Esophagus squamous epithelium (tissue), 5 donors: ENCODE results near the gene CDKN2AIP. TPM values are rescaled to one million over a fixed set of nuclear protein-coding genes. Genes with fewer than 3 reads are reported as not detected.

ENCODE experiments used
- DNase-seq: peaks from one replicate; lab custom pipeline; 2025; lab: John Stamatoyannopoulos, UW
- H3K27ac ChIP-seq, 4 donors: fragments of 200-600 bp; sonication (generic); one replicate each; pipeline ENCODE4 v1.5.1; 2016 to 2019; ENCODE audit warnings: mild to moderate bottlenecking in 1 of 4
- H3K27me3 ChIP-seq, 4 donors: fragments of 200-600 bp; sonication (generic); 1 replicate in 3 of 4; 2 replicates in 1 of 4; pipeline versions ENCODE4 v1.5.1 to v1.6.0; 2017 to 2021; ENCODE audit warnings: antibody characterized with exemption in 1 of 4
- H3K36me3 ChIP-seq, 3 donors: fragments of 200-600 bp; sonication (generic); one replicate each; pipeline ENCODE4 v1.5.1; 2016 to 2019
- H3K4me1 ChIP-seq, 3 donors: fragments of 200-600 bp; sonication (generic); one replicate each; pipeline ENCODE4 v1.5.1; 2017 to 2019
- H3K4me3 ChIP-seq, 4 donors: fragments of 200-600 bp; sonication (generic); 1 replicate in 3 of 4; 2 replicates in 1 of 4; pipeline ENCODE4 v1.5.1; 2016 to 2019; ENCODE audit warnings: mild to moderate bottlenecking in 2 of 4, moderate library complexity in 1 of 4
- H3K9me3 ChIP-seq, 3 donors: fragments of 200-600 bp; sonication (generic); one replicate each; pipeline ENCODE4 v1.5.1; 2016 to 2019
- POLR2A ChIP-seq, 4 donors: fragments of 450-650 bp; IDR thresholded peaks; one replicate each; pipeline ENCODE4 v1.6.1; 2017; ENCODE audit warnings: antibody characterized with exemption in 4 of 4, mild to moderate bottlenecking in 4 of 4, moderate library complexity in 3 of 4
- WGBS, 2 donors: methylation state at CpG; one replicate each; pipeline ENCODE4 v1.1.5; 2018; 5-methylcytosine and 5-hydroxymethylcytosine counted together
- intact Hi-C: fragments of 100-400 bp; cut with DNase I; formaldehyde crosslinking; loops from one replicate; pipeline ENCODE4 v1.15.0; 2022
- total RNA-seq, 4 donors: library from RNA; depleted of rRNA; stranded (reverse); fragments of >200 nt; gene quantifications; one replicate each; pipeline ENCODE4 v1.1.0, GENCODE V29; 2016
- TF ChIP-seq, protein P1 (sequence below), 6 experiments: fragments of 450-650 bp in 4 of 6; fragments of 200-600 bp in 2 of 6; sonication (generic) in 2 of 6; IDR thresholded peaks; one replicate each; pipeline ENCODE4 v1.5.1; 2016 to 2019; ENCODE audit warnings: antibody characterized with exemption in 6 of 6, mild to moderate bottlenecking in 4 of 6, moderate library complexity in 4 of 6
- donor health status: DM: yes; HTN: yes; CAD: no.

The CDKN2AIP gene
- total RNA-seq, 4 donors from 2014 or later: 20.3 to 33.5 (median 27.2) TPM

DNA sequence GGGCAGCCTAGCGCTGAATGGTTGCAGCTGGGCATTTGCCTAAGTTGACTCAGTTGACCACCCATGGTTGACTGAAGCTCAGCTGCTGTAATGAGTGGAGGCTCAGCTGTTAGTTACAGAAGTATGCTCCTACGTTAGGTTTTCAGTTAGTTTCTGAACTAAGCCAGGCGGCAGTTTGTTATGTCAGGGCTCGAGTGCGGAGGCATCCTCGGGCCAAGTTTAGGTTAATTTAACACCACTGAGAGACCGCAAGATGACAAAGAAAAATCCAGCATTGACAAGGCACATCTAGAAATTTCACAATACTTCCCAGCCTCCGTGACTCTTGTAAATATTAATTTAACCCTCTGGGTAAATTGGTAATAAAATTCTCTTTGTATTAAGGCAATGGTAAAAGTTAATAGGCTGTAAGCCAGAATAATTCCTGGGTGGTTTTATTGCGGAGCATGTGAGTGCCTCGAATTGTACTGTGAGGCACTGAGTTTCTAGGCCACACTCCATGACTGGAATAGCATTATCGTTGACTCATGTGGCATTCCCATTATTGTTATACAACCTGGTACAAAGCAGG lies 33.1 kb upstream of the CDKN2AIP start:
- whole genome bisulfite sequencing, 2 donors: 38 to 45% methylated on average over 11 of the region's 11 CpGs
- no peak for DNase-seq
- Histone ChIP-seq H3K27me3 (no peaks in the 10 kb centered on the region), H3K27ac (no peak overlapping the region), H3K36me3 (no peaks in the 10 kb centered on the region), H3K9me3 (no peaks in the 10 kb centered on the region), H3K4me1 (peaks cover 0 to 27% (median 10%) of the 10 kb centered on the region in 3 donors), H3K4me3 (no peak overlapping the region)
- intact Hi-C loops: no loop called here
- TF ChIP-seq, protein P1, sequence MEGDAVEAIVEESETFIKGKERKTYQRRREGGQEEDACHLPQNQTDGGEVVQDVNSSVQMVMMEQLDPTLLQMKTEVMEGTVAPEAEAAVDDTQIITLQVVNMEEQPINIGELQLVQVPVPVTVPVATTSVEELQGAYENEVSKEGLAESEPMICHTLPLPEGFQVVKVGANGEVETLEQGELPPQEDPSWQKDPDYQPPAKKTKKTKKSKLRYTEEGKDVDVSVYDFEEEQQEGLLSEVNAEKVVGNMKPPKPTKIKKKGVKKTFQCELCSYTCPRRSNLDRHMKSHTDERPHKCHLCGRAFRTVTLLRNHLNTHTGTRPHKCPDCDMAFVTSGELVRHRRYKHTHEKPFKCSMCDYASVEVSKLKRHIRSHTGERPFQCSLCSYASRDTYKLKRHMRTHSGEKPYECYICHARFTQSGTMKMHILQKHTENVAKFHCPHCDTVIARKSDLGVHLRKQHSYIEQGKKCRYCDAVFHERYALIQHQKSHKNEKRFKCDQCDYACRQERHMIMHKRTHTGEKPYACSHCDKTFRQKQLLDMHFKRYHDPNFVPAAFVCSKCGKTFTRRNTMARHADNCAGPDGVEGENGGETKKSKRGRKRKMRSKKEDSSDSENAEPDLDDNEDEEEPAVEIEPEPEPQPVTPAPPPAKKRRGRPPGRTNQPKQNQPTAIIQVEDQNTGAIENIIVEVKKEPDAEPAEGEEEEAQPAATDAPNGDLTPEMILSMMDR (IDR thresholded peaks at IDR 0.05): no peak
- TF ChIP-seq POLR2A (IDR thresholded peaks at IDR 0.05): no peak

DNA sequence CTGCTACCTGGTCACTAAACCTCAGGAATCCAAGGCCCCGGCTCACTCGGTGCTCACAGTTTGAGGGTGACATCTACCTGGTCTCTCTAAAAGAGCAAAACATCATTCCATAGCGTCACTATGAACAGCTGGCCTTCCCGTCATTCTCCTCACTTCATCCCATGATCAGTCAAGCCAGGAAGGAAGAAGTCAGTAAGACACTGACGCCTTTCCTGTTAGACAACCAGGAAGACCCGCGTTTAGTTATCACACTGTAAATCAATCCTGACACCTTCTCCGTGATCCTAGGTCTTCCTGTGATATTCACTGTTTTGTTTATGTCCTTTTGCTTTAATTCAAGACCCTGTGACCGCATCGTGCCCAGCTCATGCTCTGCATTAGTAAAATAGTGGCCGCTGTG lies 31.6 kb upstream of the CDKN2AIP start:
- 85% methylated on average over 11 of the region's 11 CpGs for WGBS, 2 donors
- no peak for TF ChIP-seq POLR2A (IDR thresholded peaks at IDR 0.05)
- TF ChIP-seq, protein P1 (IDR thresholded peaks at IDR 0.05): no peak
- H3K27me3 ChIP-seq: no peaks in the 10 kb centered on the region
- intact Hi-C loops: no loop called here
- peaks cover 0 to 16% (median 4%) of the 10 kb centered on the region in 3 donors for H3K4me1 ChIP-seq
- H3K9me3 ChIP-seq: no peaks in the 10 kb centered on the region
- no peaks in the 10 kb centered on the region for H3K36me3 ChIP-seq
- no peak overlapping the region for H3K27ac ChIP-seq
- H3K4me3 ChIP-seq: no peak overlapping the region
- no peak for DNase-seq

DNA sequence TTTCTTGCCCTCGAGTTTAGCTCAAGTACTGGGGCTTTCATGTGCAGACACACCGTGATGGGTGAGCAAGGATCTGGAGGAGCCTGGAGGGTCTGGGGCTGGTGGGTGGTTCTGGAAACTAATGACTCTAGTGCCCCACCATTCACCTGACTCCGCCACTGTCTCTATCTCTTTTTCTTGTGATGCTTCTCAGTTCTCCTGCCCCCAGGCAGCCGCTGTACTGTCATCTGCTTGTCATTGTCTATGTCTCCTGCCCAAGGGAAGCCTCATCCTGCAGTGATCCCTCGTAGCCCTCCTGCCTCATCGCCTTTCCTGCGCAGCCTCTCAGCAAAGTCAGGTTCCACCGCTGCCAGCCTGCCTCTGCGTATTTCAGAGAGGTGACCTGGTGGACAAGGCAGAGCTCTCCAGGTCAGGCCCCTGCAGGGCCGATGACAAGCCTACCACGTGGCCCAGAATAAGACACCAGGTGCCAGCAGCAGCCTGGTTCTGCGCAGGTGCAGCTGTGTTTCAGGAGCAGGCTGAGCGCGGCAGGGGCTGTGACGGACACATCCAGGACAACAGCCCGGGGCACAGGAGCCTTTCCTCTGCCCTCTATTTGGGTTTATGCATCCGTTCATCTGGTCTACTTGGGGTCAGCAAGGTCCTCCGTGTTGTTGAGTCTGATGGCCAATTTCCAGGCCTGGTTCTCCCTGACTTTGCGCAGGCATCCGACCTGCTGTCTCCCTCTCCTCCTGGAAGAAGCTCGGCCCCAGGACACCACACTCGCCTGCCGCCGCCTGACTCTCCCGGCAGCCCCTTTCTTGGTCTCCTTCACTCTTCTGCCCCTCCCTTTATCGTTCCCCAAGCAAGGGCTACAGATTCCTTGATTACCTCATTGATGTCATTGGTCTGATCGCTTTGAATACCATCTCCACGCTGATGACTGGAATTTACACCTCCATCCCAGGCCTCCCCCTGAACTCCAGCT lies 30.9 kb upstream of the CDKN2AIP start:
- H3K4me3 ChIP-seq: no peak overlapping the region
- no peaks in the 10 kb centered on the region for H3K9me3 ChIP-seq
- WGBS, 2 donors: 87 to 92% methylated on average over 20 to 25 of the region's 28 CpGs
- H3K4me1 ChIP-seq: peaks cover 0 to 16% (median 4%) of the 10 kb centered on the region in 3 donors
- intact Hi-C loops: no loop called here
- H3K36me3 ChIP-seq: no peaks in the 10 kb centered on the region
- no peak for DNase-seq
- H3K27me3 ChIP-seq: no peaks in the 10 kb centered on the region
- TF ChIP-seq, protein P1 (IDR thresholded peaks at IDR 0.05): no peak
- TF ChIP-seq POLR2A (IDR thresholded peaks at IDR 0.05): no peak
- no peak overlapping the region for H3K27ac ChIP-seq

DNA sequence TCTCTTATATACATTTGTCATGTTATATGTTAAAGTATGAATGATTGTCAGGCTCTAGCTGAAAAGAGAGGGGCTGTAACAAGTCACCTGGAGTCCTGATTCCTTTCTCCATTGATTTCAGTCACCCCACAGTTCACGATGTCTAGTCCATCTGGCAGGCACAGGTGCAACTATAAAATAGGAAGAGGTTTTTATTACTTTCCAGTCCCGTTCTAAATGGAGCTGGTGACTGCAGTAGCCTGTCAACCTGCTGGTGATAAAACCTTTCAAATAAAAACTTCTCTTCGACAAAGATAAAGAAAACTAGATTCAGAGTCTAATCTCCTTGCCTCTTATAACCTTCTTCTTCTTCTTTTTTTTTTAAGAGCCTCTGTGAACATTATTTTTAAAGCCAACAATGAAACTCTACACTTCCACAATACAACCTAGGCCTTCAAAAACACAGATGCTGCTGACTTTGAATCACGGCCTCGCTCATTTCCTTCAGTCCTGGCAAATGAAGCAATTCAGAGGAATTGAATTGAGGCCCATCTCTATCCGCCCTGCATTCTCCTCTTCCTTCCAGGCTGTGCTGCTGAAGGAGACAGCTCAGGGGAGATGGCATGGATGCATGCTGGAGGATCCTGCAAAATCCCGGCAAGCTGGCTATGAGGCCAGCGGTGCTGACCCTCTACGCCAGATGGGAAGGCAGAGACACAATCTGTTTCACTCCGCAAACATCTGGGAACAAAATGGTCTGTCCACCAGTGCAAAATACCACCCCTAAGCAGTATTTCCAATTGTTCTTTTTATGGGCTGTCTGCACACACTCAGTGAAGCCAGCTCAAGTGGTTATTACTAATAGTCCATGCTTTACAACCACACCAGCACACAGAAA lies 27.3 kb upstream of the CDKN2AIP start:
- Histone ChIP-seq H3K27me3 (no peaks in the 10 kb centered on the region), H3K36me3 (no peaks in the 10 kb centered on the region), H3K9me3 (no peaks in the 10 kb centered on the region), H3K4me3 (no peak overlapping the region), H3K27ac (no peak overlapping the region), H3K4me1 (no peaks in the 10 kb centered on the region)
- TF ChIP-seq, protein P1 (IDR thresholded peaks at IDR 0.05): no peak
- TF ChIP-seq POLR2A (IDR thresholded peaks at IDR 0.05): no peak
- intact Hi-C loops: no loop called here
- WGBS, 2 donors: 86% methylated on average over 10 of the region's 10 CpGs
- no peak for DNase-seq
